ENCODE measurements around the gene DDC. TPM values are rescaled to one million over a fixed set of nuclear protein-coding genes. Genes with fewer than 3 reads are reported as not detected.

The DDC gene
- total and polyA plus RNA-seq, 9 donors: 0.24 to 3.3 (median 0.72) TPM

GRCh38 chr7:50565559-50565916, 333 bp upstream of the DDC start:
- 79 to 89% (median 85%) methylated on average over 2 of the region's 2 CpGs for WGBS, 3 donors
- no peak for DNase-seq
- intact Hi-C loops (cut with DNase I): no loop called here

GRCh38 chr7:50564171-50564570, 1.0 kb downstream of the DDC start:
- whole genome bisulfite sequencing, 3 donors: 89 to 91% (median 91%) methylated on average over 8 of the region's 8 CpGs
- Histone ChIP-seq H3K27ac (no peak overlapping the region), H3K36me3 (no peaks in the 10 kb centered on the region), H3K27me3 (no peaks in the 10 kb centered on the region), H3K4me1 (ENCODE audit: insufficient read depth) (peaks cover 7% of the 10 kb centered on the region), H3K9me3 (no peaks in the 10 kb centered on the region), H3K4me3 (no peak overlapping the region)
- TF ChIP-seq POLR2A (IDR thresholded peaks at IDR 0.05) (no peak), EP300 (IDR thresholded peaks at IDR 0.05) (no peak)
- TF ChIP-seq, protein P1, sequence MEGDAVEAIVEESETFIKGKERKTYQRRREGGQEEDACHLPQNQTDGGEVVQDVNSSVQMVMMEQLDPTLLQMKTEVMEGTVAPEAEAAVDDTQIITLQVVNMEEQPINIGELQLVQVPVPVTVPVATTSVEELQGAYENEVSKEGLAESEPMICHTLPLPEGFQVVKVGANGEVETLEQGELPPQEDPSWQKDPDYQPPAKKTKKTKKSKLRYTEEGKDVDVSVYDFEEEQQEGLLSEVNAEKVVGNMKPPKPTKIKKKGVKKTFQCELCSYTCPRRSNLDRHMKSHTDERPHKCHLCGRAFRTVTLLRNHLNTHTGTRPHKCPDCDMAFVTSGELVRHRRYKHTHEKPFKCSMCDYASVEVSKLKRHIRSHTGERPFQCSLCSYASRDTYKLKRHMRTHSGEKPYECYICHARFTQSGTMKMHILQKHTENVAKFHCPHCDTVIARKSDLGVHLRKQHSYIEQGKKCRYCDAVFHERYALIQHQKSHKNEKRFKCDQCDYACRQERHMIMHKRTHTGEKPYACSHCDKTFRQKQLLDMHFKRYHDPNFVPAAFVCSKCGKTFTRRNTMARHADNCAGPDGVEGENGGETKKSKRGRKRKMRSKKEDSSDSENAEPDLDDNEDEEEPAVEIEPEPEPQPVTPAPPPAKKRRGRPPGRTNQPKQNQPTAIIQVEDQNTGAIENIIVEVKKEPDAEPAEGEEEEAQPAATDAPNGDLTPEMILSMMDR (IDR thresholded peaks at IDR 0.05): no peak
- intact Hi-C loops (cut with DNase I): no loop called here
- no peak for DNase-seq

More at GRCh38 chr7:50565559-50565916, 333 bp upstream of the DDC start:
- no peak overlapping the region for H3K27ac ChIP-seq
- peaks cover 4% of the 10 kb centered on the region for H3K4me1 ChIP-seq (ENCODE audit: insufficient read depth)
- H3K36me3 ChIP-seq: no peaks in the 10 kb centered on the region
- no peak overlapping the region for H3K4me3 ChIP-seq
- H3K27me3 ChIP-seq: no peaks in the 10 kb centered on the region
- TF ChIP-seq POLR2A (IDR thresholded peaks at IDR 0.05) (no peak), EP300 (IDR thresholded peaks at IDR 0.05) (no peak)
- TF ChIP-seq, protein P1 (IDR thresholded peaks at IDR 0.05): no peak
- no peaks in the 10 kb centered on the region for H3K9me3 ChIP-seq

GRCh38 chr7:50562136-50562535, 3.1 kb downstream of the DDC start:
- Histone ChIP-seq H3K27ac (no peak overlapping the region), H3K9me3 (no peaks in the 10 kb centered on the region), H3K36me3 (no peaks in the 10 kb centered on the region), H3K27me3 (no peaks in the 10 kb centered on the region), H3K4me3 (no peak overlapping the region), H3K4me1 (ENCODE audit: insufficient read depth) (peaks cover 16% of the 10 kb centered on the region)
- TF ChIP-seq, protein P1 (IDR thresholded peaks at IDR 0.05): no peak
- TF ChIP-seq EP300 (IDR thresholded peaks at IDR 0.05): no peak
- no peak for TF ChIP-seq POLR2A (IDR thresholded peaks at IDR 0.05)
- intact Hi-C loops (cut with DNase I): no loop called here
- no peak for DNase-seq
- WGBS, 3 donors: 84 to 90% (median 86%) methylated on average over 5 of the region's 5 CpGs

GRCh38 chr7:50560865-50561351, 4.3 kb downstream of the DDC start:
- Histone ChIP-seq H3K4me1 (ENCODE audit: insufficient read depth) (peaks cover 22% of the 10 kb centered on the region), H3K36me3 (no peaks in the 10 kb centered on the region), H3K27me3 (no peaks in the 10 kb centered on the region), H3K27ac (no peak overlapping the region), H3K4me3 (no peak overlapping the region), H3K9me3 (no peaks in the 10 kb centered on the region)
- TF ChIP-seq POLR2A (IDR thresholded peaks at IDR 0.05): no peak
- no peak for TF ChIP-seq EP300 (IDR thresholded peaks at IDR 0.05)
- TF ChIP-seq, protein P1 (IDR thresholded peaks at IDR 0.05): no peak
- peak; percentile 31 to 52 (median 41) for DNase-seq
- intact Hi-C loops (cut with DNase I): no loop called here
- WGBS, 3 donors: 9 to 19% (median 10%) methylated on average over 9 of the region's 9 CpGs

All from ovary (tissue), 9 donors.